Esophagus muscularis mucosa (tissue), 4 donors: ENCODE measurements around the gene DDX31. TPM values are rescaled to one million over a fixed set of nuclear protein-coding genes. Genes with fewer than 3 reads are reported as not detected.

Experiments used
- DNase-seq: peaks from one replicate; pipeline ENCODE4 v3.0.0-alpha.2; 2017; ENCODE audit errors: extremely low spot score
- H3K27ac ChIP-seq, 4 donors: fragments of 200-600 bp; sonication (generic); replicated peaks in 1 of 4; 1 replicate in 3 of 4; 2 replicates in 1 of 4; pipeline ENCODE4 v1.5.1; 2016 to 2019; ENCODE audit warnings: mild to moderate bottlenecking in 1 of 4
- H3K27me3 ChIP-seq, 4 donors: fragments of 200-600 bp; sonication (generic); one replicate each; pipeline versions ENCODE4 v1.5.1 to v1.6.0; 2016 to 2019
- H3K36me3 ChIP-seq, 4 donors: fragments of 200-600 bp; sonication (generic); one replicate each; pipeline ENCODE4 v1.5.1; 2016 to 2019
- H3K4me1 ChIP-seq, 4 donors: fragments of 200-600 bp; sonication (generic); one replicate each; pipeline ENCODE4 v1.5.1; 2016 to 2019
- H3K4me3 ChIP-seq, 4 donors: fragments of 200-600 bp; sonication (generic); 1 replicate in 2 of 4; 2 replicates in 2 of 4; pipeline ENCODE4 v1.5.1; 2016 to 2019; ENCODE audit warnings: mild to moderate bottlenecking in 4 of 4, moderate library complexity in 1 of 4
- H3K9me3 ChIP-seq, 4 donors: fragments of 200-600 bp; sonication (generic); 1 replicate in 3 of 4; 2 replicates in 1 of 4; pipeline ENCODE4 v1.5.1; 2016 to 2019
- CTCF ChIP-seq, 3 experiments: fragments of 200-600 bp in 2 of 3; fragments of 450-650 bp in 1 of 3; sonication (generic) in 2 of 3; IDR thresholded peaks; one replicate each; pipeline ENCODE4 v1.5.1; 2017 to 2019; ENCODE audit warnings: antibody characterized with exemption in 3 of 3, mild to moderate bottlenecking in 2 of 3, moderate library complexity in 1 of 3
- EP300 ChIP-seq: sonication (generic); formaldehyde crosslinking; IDR thresholded peaks from one replicate; pipeline ENCODE4 v1.6.1; 2017; ENCODE audit warnings: antibody characterized with exemption
- POLR2A ChIP-seq: fragments of 450-650 bp; IDR thresholded peaks from one replicate; pipeline ENCODE4 v1.6.1; 2017; ENCODE audit warnings: antibody characterized with exemption, moderate library complexity, mild to moderate bottlenecking, low read depth
- POLR2AphosphoS5 ChIP-seq, 2 donors: sonication (generic); formaldehyde crosslinking; IDR thresholded peaks; one replicate each; pipeline ENCODE4 v1.6.1; 2017; ENCODE audit warnings: antibody characterized with exemption in 2 of 2
- WGBS: methylation state at CpG from one replicate; pipeline ENCODE4 v1.1.5; 2018; 5-methylcytosine and 5-hydroxymethylcytosine counted together
- intact Hi-C: fragments of 100-400 bp; cut with DNase I; formaldehyde crosslinking; loops from one replicate; pipeline ENCODE4 v1.15.1; 2023
- total RNA-seq, 4 donors: library from RNA; depleted of rRNA; stranded (reverse); fragments of >200 nt; gene quantifications; one replicate each; pipeline versions ENCODE4 v1.1.0 to v1.2.1, GENCODE V29; 2016

The DDX31 gene
- total RNA-seq, 4 donors from 2014 or later: 6.6 to 7.8 (median 7.5) TPM

GRCh38 chr9:132592451-132592850 is 77.3 kb downstream of the DDX31 start:
- peaks cover 0 to 59% (median 39%) of the 10 kb centered on the region in 4 donors for H3K27me3 ChIP-seq
- H3K4me1 ChIP-seq: peaks cover 0 to 24% (median 20%) of the 10 kb centered on the region in 4 donors
- no peak overlapping the region for H3K27ac ChIP-seq
- intact Hi-C loops: no loop called here
- H3K9me3 ChIP-seq: no peaks in the 10 kb centered on the region
- TF ChIP-seq POLR2AphosphoS5 (IDR thresholded peaks at IDR 0.05) (no peak), CTCF (IDR thresholded peaks at IDR 0.05) (no peak), EP300 (no peak), POLR2A (no peak)
- 86% methylated on average over 8 of the region's 8 CpGs for WGBS
- no peak for DNase-seq
- H3K4me3 ChIP-seq: no peak overlapping the region
- peaks cover 15 to 41% (median 29%) of the 10 kb centered on the region in 4 donors for H3K36me3 ChIP-seq

- Histone ChIP-seq H3K27ac (no peak overlapping the region), H3K36me3 (peaks cover 15 to 34% (median 25%) of the 10 kb centered on the region in 4 donors), H3K4me1 (peaks cover 0 to 30% (median 25%) of the 10 kb centered on the region in 4 donors), H3K4me3 (no peak overlapping the region), H3K27me3 (peaks cover 2 to 65% (median 45%) of the 10 kb centered on the region in 4 donors), H3K9me3 (no peaks in the 10 kb centered on the region)
- 57% methylated on average over 9 of the region's 9 CpGs for WGBS
- intact Hi-C loops: no loop called here
- DNase-seq: no peak
- no peak for TF ChIP-seq POLR2AphosphoS5 (IDR thresholded peaks at IDR 0.05)
- no peak for TF ChIP-seq POLR2A
- TF ChIP-seq EP300: no peak
- TF ChIP-seq CTCF (IDR thresholded peaks at IDR 0.05): no peak
These were observed 78.0 kb downstream of the DDX31 start for GRCh38 chr9:132591751-132592314.

GRCh38 chr9:132591244-132591643 is 78.5 kb downstream of the DDX31 start:
- intact Hi-C loops: no loop called here
- H3K27me3 ChIP-seq: peaks cover 6 to 71% (median 51%) of the 10 kb centered on the region in 4 donors
- WGBS: 24% methylated on average over 6 of the region's 6 CpGs

GRCh38 chr9:132590318-132591182 is 79.2 kb downstream of the DDX31 start:
- H3K27me3 ChIP-seq: peaks cover 6 to 78% (median 58%) of the 10 kb centered on the region in 4 donors
- TF ChIP-seq EP300 (no peak), POLR2AphosphoS5 (IDR thresholded peaks at IDR 0.05) (no peak), CTCF (IDR thresholded peaks at IDR 0.05) (no peak), POLR2A (no peak)
- DNase-seq: no peak

More at GRCh38 chr9:132591244-132591643, 78.5 kb downstream of the DDX31 start:
- H3K9me3 ChIP-seq: no peaks in the 10 kb centered on the region
- DNase-seq: no peak
- peaks cover 0 to 35% (median 29%) of the 10 kb centered on the region in 4 donors for H3K4me1 ChIP-seq
- peaks cover 15 to 29% (median 21%) of the 10 kb centered on the region in 4 donors for H3K36me3 ChIP-seq
- H3K27ac ChIP-seq: no peak overlapping the region
- H3K4me3 ChIP-seq: no peak overlapping the region
- no peak for TF ChIP-seq POLR2AphosphoS5 (IDR thresholded peaks at IDR 0.05)
- TF ChIP-seq POLR2A: no peak
- no peak for TF ChIP-seq CTCF (IDR thresholded peaks at IDR 0.05)
- no peak for TF ChIP-seq EP300

More at GRCh38 chr9:132590318-132591182, 79.2 kb downstream of the DDX31 start:
- WGBS: 7% methylated on average over 57 of the region's 73 CpGs
- Histone ChIP-seq H3K4me1 (peaks cover 0 to 35% (median 29%) of the 10 kb centered on the region in 4 donors), H3K9me3 (no peaks in the 10 kb centered on the region), H3K4me3 (no peak overlapping the region), H3K36me3 (peaks cover 14 to 25% (median 19%) of the 10 kb centered on the region in 4 donors), H3K27ac (no peak overlapping the region)
- intact Hi-C loops: no loop called here
